H9 (cell line): ENCODE data around the gene ADARB2. TPM values are rescaled to one million over a fixed set of nuclear protein-coding genes. Genes with fewer than 3 reads are reported as not detected.

Experiments used
- DNase-seq: peaks from one replicate; pipeline ENCODE4 v3.0.0-alpha.2; 2017
- H2AFZ ChIP-seq: one replicate; pipeline ENCODE4 v1.6.1; 2013; ENCODE audit warnings: mild to moderate bottlenecking, low read length, control low read depth, moderate library complexity
- H2AK5ac ChIP-seq: 2 replicates; pipeline ENCODE4 v1.6.1; 2013; ENCODE audit warnings: low read length, control low read depth, mixed read lengths; ENCODE audit not compliant: insufficient read length
- H2BK120ac ChIP-seq: one replicate; pipeline ENCODE4 v1.6.1; 2013; ENCODE audit warnings: low read depth, mild to moderate bottlenecking, low read length, control low read depth, inconsistent platforms; ENCODE audit not compliant: poor library complexity, severe bottlenecking
- H2BK12ac ChIP-seq: 2 replicates; pipeline ENCODE4 v1.6.1; 2013; ENCODE audit warnings: low read length, control low read depth, mixed read lengths, low read depth; ENCODE audit not compliant: insufficient read length
- H2BK15ac ChIP-seq: 2 replicates; pipeline ENCODE4 v1.6.1; 2013; ENCODE audit warnings: low read depth, low read length, control low read depth
- H2BK20ac ChIP-seq: one replicate; pipeline ENCODE4 v1.6.1; 2013; ENCODE audit warnings: low read depth, mild to moderate bottlenecking, low read length, control low read depth, inconsistent platforms; ENCODE audit not compliant: poor library complexity, severe bottlenecking
- H2BK5ac ChIP-seq: 2 replicates; pipeline ENCODE4 v1.6.1; 2013; ENCODE audit warnings: low read length, control low read depth, mixed read lengths; ENCODE audit not compliant: insufficient read length
- H3K14ac ChIP-seq: 2 replicates; pipeline ENCODE4 v1.6.1; 2013; ENCODE audit warnings: low read length, control low read depth; ENCODE audit not compliant: insufficient read depth
- H3K18ac ChIP-seq: 2 replicates; pipeline ENCODE4 v1.6.1; 2013; ENCODE audit warnings: low read depth, mild to moderate bottlenecking, mixed read lengths, low read length, control low read depth; ENCODE audit not compliant: insufficient read length
- H3K23ac ChIP-seq: 2 replicates; pipeline ENCODE4 v1.6.1; 2013; ENCODE audit warnings: low read length, control low read depth, mixed read lengths, low read depth; ENCODE audit not compliant: insufficient read length
- H3K23me2 ChIP-seq: 2 replicates; pipeline ENCODE4 v1.6.1; 2013; ENCODE audit warnings: low read depth, mild to moderate bottlenecking, mixed read lengths, low read length, control low read depth; ENCODE audit not compliant: insufficient read length, poor library complexity, severe bottlenecking
- H3K27ac ChIP-seq: 2 replicates; pipeline ENCODE4 v1.5.1; 2013; ENCODE audit warnings: low read length, control low read depth, mixed read lengths, low read depth; ENCODE audit not compliant: insufficient read length
- H3K27me3 ChIP-seq: 2 replicates; pipeline ENCODE4 v1.6.1; 2013; ENCODE audit warnings: low read length, control low read depth, inconsistent platforms; ENCODE audit not compliant: insufficient read depth
- H3K4ac ChIP-seq: 2 replicates; pipeline ENCODE4 v1.6.1; 2013; ENCODE audit warnings: low read depth, mild to moderate bottlenecking, control low read depth, inconsistent platforms, low read length, moderate library complexity
- H3K4me1 ChIP-seq: 2 replicates; pipeline ENCODE4 v1.6.1; 2013; ENCODE audit warnings: low read length, control low read depth, inconsistent platforms; ENCODE audit not compliant: insufficient read depth
- H3K4me2 ChIP-seq: 2 replicates; pipeline ENCODE4 v1.6.1; 2013; ENCODE audit warnings: low read length, control low read depth, mixed read lengths; ENCODE audit not compliant: insufficient read length, insufficient read depth
- H3K56ac ChIP-seq: 2 replicates; pipeline ENCODE4 v1.6.1; 2013; ENCODE audit warnings: low read depth, mild to moderate bottlenecking, mixed read lengths, low read length, control low read depth; ENCODE audit not compliant: insufficient read length
- H3K79me1 ChIP-seq: 2 replicates; pipeline ENCODE4 v1.6.1; 2013; ENCODE audit warnings: low read depth, mild to moderate bottlenecking, moderate library complexity, low read length, control low read depth, inconsistent platforms; ENCODE audit not compliant: insufficient read depth, poor library complexity, severe bottlenecking
- H3K79me2 ChIP-seq: 2 replicates; pipeline ENCODE4 v1.6.1; 2013; ENCODE audit warnings: low read length, control low read depth, inconsistent platforms; ENCODE audit not compliant: insufficient read depth
- H3K9ac ChIP-seq: 2 replicates; pipeline ENCODE4 v1.6.1; 2013; ENCODE audit warnings: low read length, control low read depth, mixed read lengths; ENCODE audit not compliant: insufficient read length; ENCODE audit errors: extremely low read depth
- H3K9me3 ChIP-seq: one replicate; pipeline ENCODE4 v1.6.1; 2013; ENCODE audit warnings: low read depth, low read length, inconsistent platforms; ENCODE audit not compliant: control insufficient read depth
- H3T11ph ChIP-seq: one replicate; pipeline ENCODE4 v1.6.1; 2013; ENCODE audit warnings: mild to moderate bottlenecking, low read length, control low read depth, inconsistent platforms
- H4K20me1 ChIP-seq: one replicate; pipeline ENCODE4 v1.6.1; 2013; ENCODE audit not compliant: control insufficient read depth, insufficient read length, insufficient read depth
- H4K5ac ChIP-seq: 2 replicates; pipeline ENCODE4 v1.6.1; 2013; ENCODE audit warnings: low read depth, mild to moderate bottlenecking, mixed read lengths, low read length, control low read depth; ENCODE audit not compliant: insufficient read length
- H4K8ac ChIP-seq: replicated peaks from 2 replicates; pipeline ENCODE4 v1.6.1; 2013; ENCODE audit warnings: low read length, control low read depth, mixed read lengths, low read depth; ENCODE audit not compliant: insufficient read length
- H4K91ac ChIP-seq: 2 replicates; pipeline ENCODE4 v1.6.1; 2013; ENCODE audit warnings: low read depth, mild to moderate bottlenecking, moderate library complexity, mixed read lengths, low read length, control low read depth; ENCODE audit not compliant: insufficient read length
- H3K27ac Mint-ChIP-seq, 3 experiments: 2 replicates in 2 of 3; 3 replicates in 1 of 3; pipeline ENCODE4 v1.8.0; 2020 to 2021; ENCODE audit warnings: mixed read lengths in 3 of 3, mild to moderate bottlenecking in 1 of 3, moderate library complexity in 1 of 3
- H3K27me3 Mint-ChIP-seq: 2 replicates; pipeline ENCODE4 v1.8.0; 2021; ENCODE audit warnings: low read depth, mild to moderate bottlenecking, moderate library complexity, mixed read lengths
- H3K36me3 Mint-ChIP-seq, 3 experiments: 2 replicates in 2 of 3; 3 replicates in 1 of 3; pipeline ENCODE4 v1.8.0; 2020 to 2021; ENCODE audit warnings: low read depth in 3 of 3, mixed read lengths in 3 of 3; ENCODE audit not compliant: insufficient read depth in 1 of 3
- H3K4me1 Mint-ChIP-seq, 2 experiments: 2 replicates each; pipeline ENCODE4 v1.8.0; 2020; ENCODE audit warnings: mixed read lengths in 2 of 2
- H3K4me3 Mint-ChIP-seq, 2 experiments: 2 replicates in 1 of 2; 3 replicates in 1 of 2; pipeline ENCODE4 v1.8.0; 2020 to 2021; ENCODE audit warnings: mild to moderate bottlenecking in 2 of 2, mixed read lengths in 2 of 2, moderate library complexity in 1 of 2
- H3K9me3 Mint-ChIP-seq, 2 experiments: 2 replicates in 1 of 2; 3 replicates in 1 of 2; pipeline ENCODE4 v1.8.0; 2020; ENCODE audit warnings: mild to moderate bottlenecking in 2 of 2, mixed read lengths in 2 of 2, moderate library complexity in 1 of 2
- CTCF ChIP-seq: fragments of 200-600 bp; sonication (generic); conservative IDR thresholded peaks from 3 replicates; pipeline ENCODE4 v1.8.0; 2021; ENCODE audit warnings: antibody characterized with exemption, mild to moderate bottlenecking
- WGBS: extraction: QIAGEN DNeasy Blood & Tissue Kit; methylation state at CpG from one replicate; pipeline ENCODE4 v1.1.7; 2013; ENCODE audit warnings: missing lambda C conversion rate, low lambda C conversion rate, mixed read lengths; ENCODE audit not compliant: insufficient read length; ENCODE audit errors: extremely low coverage; 5-methylcytosine and 5-hydroxymethylcytosine counted together
- total RNA-seq: library from RNA; stranded (reverse); gene quantifications from 2 replicates; pipeline ENCODE4 v1.2.1, GENCODE V29; 2021

The ADARB2 gene
- total RNA-seq, 1 experiment from 2014 or later: 0.87 TPM

- H3K27ac Mint-ChIP-seq: no peak overlapping the region
- no peaks in the 10 kb centered on the region for H4K20me1 ChIP-seq
These were observed 132.2 kb downstream of the ADARB2 start for GRCh38 chr10:1605121-1605520.

More at GRCh38 chr10:1605121-1605520, 132.2 kb downstream of the ADARB2 start:
- no peak overlapping the region for H3K4me3 Mint-ChIP-seq
- Histone ChIP-seq H2BK15ac (no peak overlapping the region), H3K18ac (no peak overlapping the region), H3K14ac (no peak overlapping the region), H2BK120ac (no peak overlapping the region), H3K4me2 (no peak overlapping the region), H2BK20ac (no peak overlapping the region), H3K79me1 (no peaks in the 10 kb centered on the region), H2BK12ac (no peak overlapping the region), H3K4ac (no peak overlapping the region), H2BK5ac (no peak overlapping the region), H3K4me1 (no peaks in the 10 kb centered on the region), H3T11ph (no peak overlapping the region), H3K56ac (no peak overlapping the region), H3K23ac (no peak overlapping the region), H3K27me3 (no peaks in the 10 kb centered on the region), H3K9me3 (no peaks in the 10 kb centered on the region), H3K9ac (no peak overlapping the region), H2AFZ (no peak overlapping the region), H4K8ac (no peak overlapping the region), H2AK5ac (no peak overlapping the region), H4K91ac (no peak overlapping the region), H4K5ac (no peak overlapping the region), H3K79me2 (no peaks in the 10 kb centered on the region), H3K23me2 (peaks cover 4% of the 10 kb centered on the region), H3K27ac (no peak overlapping the region)
- no peaks in the 10 kb centered on the region for H3K9me3 Mint-ChIP-seq
- no peaks in the 10 kb centered on the region for H3K36me3 Mint-ChIP-seq
- no peak for DNase-seq
- H3K27me3 Mint-ChIP-seq: peaks cover 11% of the 10 kb centered on the region
- H3K4me1 Mint-ChIP-seq: peaks cover 21 to 26% of the 10 kb centered on the region in 2 experiments
- no peak for TF ChIP-seq CTCF
- WGBS: no CpG with 5 or more reads among the region's 5 CpGs
